Measurements from ENCODE around the gene SCN3B. TPM values are rescaled to one million over a fixed set of nuclear protein-coding genes. Genes with fewer than 3 reads are reported as not detected.
A peak's percentile ranks its signal among the peaks of the same experiment; 100 is the strongest.

SCN3B gene
- total and polyA plus RNA-seq, 2 experiments from 2014 or later: 0.30 to 1.8 TPM

GRCh38 chr11:123641495-123641840 is 13.0 kb downstream of the SCN3B start:
- Histone ChIP-seq H3K4me1 (ENCODE audit: insufficient read depth) (no peaks in the 10 kb centered on the region), H3K36me3 (replicated peaks; ENCODE audit: insufficient read depth, low read depth) (no peaks in the 10 kb centered on the region), H4K20me1 (ENCODE audit: insufficient read depth, poor library complexity, severe bottlenecking) (no peaks in the 10 kb centered on the region), H3K27ac (no peak overlapping the region), H3K4me3 (no peak overlapping the region), H3K27me3 (peaks cover 6% of the 10 kb centered on the region), H3K79me2 (no peaks in the 10 kb centered on the region), H3K9me3 (ENCODE audit: low read depth) (no peaks in the 10 kb centered on the region), H3K4me2 (no peak overlapping the region), H3K9me2 (replicated peaks; ENCODE audit: insufficient read depth) (no peaks in the 10 kb centered on the region), H2AFZ (no peak overlapping the region)
- no peak for DNase-seq (ENCODE audit: low spot score)
- 69% methylated on average over 4 of the region's 4 CpGs for WGBS (ENCODE audit: low lambda C conversion rate, missing lambda C conversion rate)
- TF ChIP-seq EZH2 (IDR thresholded peaks at IDR 0.05; ENCODE audit: borderline replicate concordance) (no peak), EZH2phosphoT487 (IDR thresholded peaks at IDR 0.05; ENCODE audit: low read depth, severe bottlenecking, unreplicated experiment) (no peak)
- TF ChIP-seq, protein P1, sequence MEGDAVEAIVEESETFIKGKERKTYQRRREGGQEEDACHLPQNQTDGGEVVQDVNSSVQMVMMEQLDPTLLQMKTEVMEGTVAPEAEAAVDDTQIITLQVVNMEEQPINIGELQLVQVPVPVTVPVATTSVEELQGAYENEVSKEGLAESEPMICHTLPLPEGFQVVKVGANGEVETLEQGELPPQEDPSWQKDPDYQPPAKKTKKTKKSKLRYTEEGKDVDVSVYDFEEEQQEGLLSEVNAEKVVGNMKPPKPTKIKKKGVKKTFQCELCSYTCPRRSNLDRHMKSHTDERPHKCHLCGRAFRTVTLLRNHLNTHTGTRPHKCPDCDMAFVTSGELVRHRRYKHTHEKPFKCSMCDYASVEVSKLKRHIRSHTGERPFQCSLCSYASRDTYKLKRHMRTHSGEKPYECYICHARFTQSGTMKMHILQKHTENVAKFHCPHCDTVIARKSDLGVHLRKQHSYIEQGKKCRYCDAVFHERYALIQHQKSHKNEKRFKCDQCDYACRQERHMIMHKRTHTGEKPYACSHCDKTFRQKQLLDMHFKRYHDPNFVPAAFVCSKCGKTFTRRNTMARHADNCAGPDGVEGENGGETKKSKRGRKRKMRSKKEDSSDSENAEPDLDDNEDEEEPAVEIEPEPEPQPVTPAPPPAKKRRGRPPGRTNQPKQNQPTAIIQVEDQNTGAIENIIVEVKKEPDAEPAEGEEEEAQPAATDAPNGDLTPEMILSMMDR (IDR thresholded peaks at IDR 0.05; ENCODE audit: poor library complexity): no peak

- no peaks in the 10 kb centered on the region for H3K79me2 ChIP-seq
- H3K4me2 ChIP-seq: no peak overlapping the region
- no peak overlapping the region for H3K4me3 ChIP-seq
- DNase-seq (ENCODE audit: low spot score): peak; percentile 61
- H3K9me2 ChIP-seq (replicated peaks; ENCODE audit: insufficient read depth): no peaks in the 10 kb centered on the region
- H3K27me3 ChIP-seq: no peaks in the 10 kb centered on the region
- H3K9me3 ChIP-seq (ENCODE audit: low read depth): no peaks in the 10 kb centered on the region
- no peaks in the 10 kb centered on the region for H3K36me3 ChIP-seq (replicated peaks; ENCODE audit: insufficient read depth, low read depth)
- H2AFZ ChIP-seq: no peak overlapping the region
- H3K4me1 ChIP-seq (ENCODE audit: insufficient read depth): no peaks in the 10 kb centered on the region
- TF ChIP-seq, protein P1 (IDR thresholded peaks at IDR 0.05; ENCODE audit: poor library complexity): peak; percentile 74
- TF ChIP-seq EZH2 (IDR thresholded peaks at IDR 0.05; ENCODE audit: borderline replicate concordance): no peak
- H3K27ac ChIP-seq: no peak overlapping the region
- H4K20me1 ChIP-seq (ENCODE audit: insufficient read depth, poor library complexity, severe bottlenecking): no peaks in the 10 kb centered on the region
- 42% methylated on average over 22 of the region's 22 CpGs for WGBS (ENCODE audit: low lambda C conversion rate, missing lambda C conversion rate)
Measured at GRCh38 chr11:123640677-123641494, 13.5 kb downstream of the SCN3B start.

DNA sequence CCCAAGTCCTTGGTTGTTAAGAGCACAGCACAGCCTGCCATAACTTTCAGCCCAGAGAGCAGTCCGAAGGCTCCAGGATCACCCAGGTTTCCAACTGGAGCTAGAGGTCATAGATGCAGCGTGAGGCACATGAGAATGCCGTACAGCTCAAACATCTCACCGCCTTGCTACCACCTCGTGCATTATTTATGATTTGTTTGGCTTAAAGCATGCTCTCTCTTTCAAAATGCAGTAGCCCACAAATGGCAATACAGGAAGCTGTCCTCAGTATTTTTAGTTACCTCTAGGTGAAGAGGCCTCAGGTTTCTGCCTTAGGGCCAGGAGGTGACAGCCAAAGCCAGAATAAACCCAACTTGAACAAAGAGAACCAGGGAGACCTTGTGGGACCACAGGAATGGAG is 14.4 kb downstream of the SCN3B start:
- Histone ChIP-seq H3K79me2 (no peaks in the 10 kb centered on the region), H4K20me1 (ENCODE audit: insufficient read depth, poor library complexity, severe bottlenecking) (no peaks in the 10 kb centered on the region), H3K36me3 (replicated peaks; ENCODE audit: insufficient read depth, low read depth) (no peaks in the 10 kb centered on the region), H3K27me3 (no peaks in the 10 kb centered on the region), H3K9me3 (ENCODE audit: low read depth) (no peaks in the 10 kb centered on the region), H3K4me2 (no peak overlapping the region), H3K9me2 (replicated peaks; ENCODE audit: insufficient read depth) (no peaks in the 10 kb centered on the region), H3K4me3 (no peak overlapping the region), H3K4me1 (ENCODE audit: insufficient read depth) (no peaks in the 10 kb centered on the region), H2AFZ (no peak overlapping the region), H3K27ac (no peak overlapping the region)
- TF ChIP-seq EZH2phosphoT487 (IDR thresholded peaks at IDR 0.05; ENCODE audit: low read depth, severe bottlenecking, unreplicated experiment): no peak
- no peak for TF ChIP-seq EZH2 (IDR thresholded peaks at IDR 0.05; ENCODE audit: borderline replicate concordance)
- TF ChIP-seq, protein P1 (IDR thresholded peaks at IDR 0.05; ENCODE audit: poor library complexity): no peak
- WGBS (ENCODE audit: low lambda C conversion rate, missing lambda C conversion rate): 86% methylated on average over 5 of the region's 5 CpGs
- DNase-seq (ENCODE audit: low spot score): no peak
